HEK293 (cell line): ENCODE measurements around the gene KIZ.

Experiments used
- CTCF ChIA-PET: fragments of 350-600 bp; formaldehyde crosslinking; extraction: SDS; loops from one replicate; lab custom pipeline; 2021; ENCODE audit warnings: antibody characterized with exemption; lab: Yijun Ruan, JAX
- POLR2A ChIA-PET: fragments of 300-600 bp; formaldehyde crosslinking; extraction: SDS; loops from one replicate; lab custom pipeline; 2020; ENCODE audit warnings: antibody characterized with exemption, inconsistent platforms; lab: Yijun Ruan, JAX
- H3K27ac ChIP-seq: fragments of 200-500 bp; sonication (Bioruptor generic); 2 replicates; pipeline ENCODE4 v1.5.1; 2014; ENCODE audit warnings: low read depth, low read length, control low read depth, inconsistent platforms; ENCODE audit errors: extremely low read depth
- H3K36me3 ChIP-seq, 2 experiments: fragments of 200-500 bp in 1 of 2; sonication (Bioruptor generic) in 1 of 2; 1 replicate in 1 of 2; 2 replicates in 1 of 2; pipeline ENCODE4 v1.5.1; 2014 to 2017; ENCODE audit warnings: inconsistent platforms in 2 of 2, low read length in 2 of 2; ENCODE audit not compliant: control insufficient read depth in 2 of 2, insufficient read depth in 1 of 2
- H3K4me1 ChIP-seq: fragments of 200-500 bp; sonication (Bioruptor generic); 2 replicates; pipeline ENCODE4 v1.5.1; 2014; ENCODE audit warnings: mild to moderate bottlenecking, low read length, inconsistent platforms; ENCODE audit not compliant: control insufficient read depth, insufficient read depth
- H3K4me3 ChIP-seq: 2 replicates; pipeline ENCODE4 v1.5.1; 2011; ENCODE audit warnings: low read depth, mild to moderate bottlenecking, control low read depth, low read length, moderate library complexity
- H3K9me3 ChIP-seq: fragments of 200-500 bp; sonication (Bioruptor generic); 2 replicates; pipeline ENCODE4 v1.5.1; 2014; ENCODE audit warnings: low read depth, low read length, inconsistent platforms; ENCODE audit not compliant: control insufficient read depth, insufficient read depth
- FEZF1 ChIP-seq: fragments of 450-650 bp; formaldehyde crosslinking; IDR thresholded peaks from 2 replicates; pipeline ENCODE4 v1.5.1; 2016; ENCODE audit warnings: missing biosample characterization, missing genetic modification characterization
- GFI1B ChIP-seq: fragments of 450-650 bp; formaldehyde crosslinking; IDR thresholded peaks from 2 replicates; pipeline ENCODE4 v1.5.1; 2016; ENCODE audit warnings: missing biosample characterization, missing genetic modification characterization
- GLI4 ChIP-seq: fragments of 450-650 bp; formaldehyde crosslinking; IDR thresholded peaks from 2 replicates; pipeline ENCODE4 v1.5.1; 2016; ENCODE audit warnings: missing biosample characterization, missing genetic modification characterization
- GLIS2 ChIP-seq: fragments of 450-650 bp; formaldehyde crosslinking; IDR thresholded peaks from 2 replicates; pipeline ENCODE4 v1.5.1; 2016; ENCODE audit warnings: missing biosample characterization, missing genetic modification characterization
- KLF1 ChIP-seq: fragments of 450-650 bp; formaldehyde crosslinking; IDR thresholded peaks from 2 replicates; pipeline ENCODE4 v1.5.1; 2016; ENCODE audit warnings: missing biosample characterization, missing genetic modification characterization
- KLF9 ChIP-seq: fragments of 450-650 bp; formaldehyde crosslinking; IDR thresholded peaks from 2 replicates; pipeline ENCODE4 v1.5.1; 2016; ENCODE audit warnings: missing biosample characterization, missing genetic modification characterization, low read depth
- OVOL3 ChIP-seq: fragments of 450-650 bp; formaldehyde crosslinking; IDR thresholded peaks from 2 replicates; pipeline ENCODE4 v1.5.1; 2016; ENCODE audit warnings: missing biosample characterization, missing genetic modification characterization
- TCF7L2 ChIP-seq: IDR thresholded peaks from 2 replicates; pipeline ENCODE4 v1.6.1; 2011; ENCODE audit warnings: low read depth, mild to moderate bottlenecking, inconsistent platforms, low read length, moderate library complexity, borderline replicate concordance
- TRIM28 ChIP-seq: IDR thresholded peaks from 2 replicates; pipeline ENCODE4 v1.6.1; 2011; ENCODE audit warnings: low read length, control low read depth, borderline replicate concordance
- WT1 ChIP-seq: fragments of 450-650 bp; formaldehyde crosslinking; IDR thresholded peaks from 2 replicates; pipeline ENCODE4 v1.5.1; 2016; ENCODE audit warnings: missing biosample characterization, missing genetic modification characterization
- ZBTB17 ChIP-seq: fragments of 450-650 bp; formaldehyde crosslinking; IDR thresholded peaks from 2 replicates; pipeline ENCODE4 v1.5.1; 2016; ENCODE audit warnings: missing biosample characterization, missing genetic modification characterization
- ZNF112 ChIP-seq: fragments of 450-650 bp; formaldehyde crosslinking; IDR thresholded peaks from 2 replicates; pipeline ENCODE4 v1.5.0; 2017; ENCODE audit warnings: missing biosample characterization, missing genetic modification characterization
- ZNF157 ChIP-seq: fragments of 450-650 bp; formaldehyde crosslinking; IDR thresholded peaks from 2 replicates; pipeline ENCODE4 v1.5.1; 2016; ENCODE audit warnings: missing biosample characterization, missing genetic modification characterization
- ZNF169 ChIP-seq: fragments of 450-650 bp; formaldehyde crosslinking; IDR thresholded peaks from 2 replicates; pipeline ENCODE4 v1.5.1; 2016; ENCODE audit warnings: missing biosample characterization, missing genetic modification characterization
- ZNF211 ChIP-seq: fragments of 450-650 bp; formaldehyde crosslinking; IDR thresholded peaks from 2 replicates; pipeline ENCODE4 v1.5.1; 2016; ENCODE audit warnings: low read depth, missing biosample characterization, missing genetic modification characterization
- ZNF239 ChIP-seq: fragments of 450-650 bp; formaldehyde crosslinking; IDR thresholded peaks from 2 replicates; pipeline ENCODE4 v1.5.1; 2016; ENCODE audit warnings: missing biosample characterization, missing genetic modification characterization
- ZNF341 ChIP-seq: fragments of 450-650 bp; formaldehyde crosslinking; IDR thresholded peaks from 2 replicates; pipeline ENCODE4; 2016; ENCODE audit warnings: low read depth, missing biosample characterization, missing genetic modification characterization
- ZNF529 ChIP-seq: fragments of 450-650 bp; formaldehyde crosslinking; IDR thresholded peaks from 2 replicates; pipeline ENCODE4 v1.5.1; 2017; ENCODE audit warnings: missing genetic modification characterization, missing biosample characterization; ENCODE audit not compliant: insufficient replicate concordance
- ZNF548 ChIP-seq: fragments of 450-650 bp; formaldehyde crosslinking; IDR thresholded peaks from 2 replicates; pipeline ENCODE4 v1.5.1; 2016; ENCODE audit warnings: missing biosample characterization, missing genetic modification characterization
- ZNF555 ChIP-seq: fragments of 450-650 bp; formaldehyde crosslinking; conservative IDR thresholded peaks from 2 replicates; pipeline ENCODE4 v1.5.1; 2017; ENCODE audit warnings: missing biosample characterization, mild to moderate bottlenecking, missing genetic modification characterization, inconsistent platforms
- ZNF561 ChIP-seq: fragments of 450-650 bp; IDR thresholded peaks from 2 replicates; pipeline ENCODE4 v1.5.1; 2018; ENCODE audit warnings: missing biosample characterization, missing genetic modification characterization, borderline replicate concordance
- ZNF596 ChIP-seq: fragments of 450-650 bp; IDR thresholded peaks from 2 replicates; pipeline ENCODE4 v1.5.0; 2018; ENCODE audit warnings: missing biosample characterization, mild to moderate bottlenecking, missing genetic modification characterization, moderate library complexity
- ZNF623 ChIP-seq: fragments of 450-650 bp; formaldehyde crosslinking; IDR thresholded peaks from 2 replicates; pipeline ENCODE4 v1.5.1; 2016; ENCODE audit warnings: missing biosample characterization, missing genetic modification characterization
- ZNF660 ChIP-seq: fragments of 450-650 bp; IDR thresholded peaks from 2 replicates; pipeline ENCODE4 v1.5.1; 2018; ENCODE audit warnings: missing biosample characterization, mild to moderate bottlenecking, missing genetic modification characterization
- ZNF664 ChIP-seq: fragments of 450-650 bp; formaldehyde crosslinking; IDR thresholded peaks from 2 replicates; pipeline ENCODE4 v1.5.1; 2016; ENCODE audit warnings: missing biosample characterization, missing genetic modification characterization
- ZNF670 ChIP-seq: fragments of 450-650 bp; formaldehyde crosslinking; IDR thresholded peaks from 2 replicates; pipeline ENCODE4 v1.5.1; 2016; ENCODE audit warnings: missing biosample characterization, missing genetic modification characterization, low read depth
- ZNF776 ChIP-seq: fragments of 450-650 bp; formaldehyde crosslinking; IDR thresholded peaks from 2 replicates; pipeline ENCODE4 v1.5.0; 2017; ENCODE audit warnings: missing biosample characterization, missing genetic modification characterization, borderline replicate concordance
- ZNF843 ChIP-seq: fragments of 450-650 bp; formaldehyde crosslinking; IDR thresholded peaks from 2 replicates; pipeline ENCODE4 v1.5.1; 2016; ENCODE audit warnings: missing biosample characterization, missing genetic modification characterization
- ZXDB ChIP-seq: fragments of 450-650 bp; formaldehyde crosslinking; IDR thresholded peaks from 2 replicates; pipeline ENCODE4 v1.5.1; 2016; ENCODE audit warnings: missing biosample characterization, missing genetic modification characterization
- TF ChIP-seq, protein P1 (sequence below): fragments of 450-650 bp; formaldehyde crosslinking; IDR thresholded peaks from 2 replicates; pipeline ENCODE4 v1.5.1; 2017; ENCODE audit warnings: missing biosample characterization, missing genetic modification characterization
- TF ChIP-seq, protein P2 (sequence below): IDR thresholded peaks from 2 replicates; pipeline ENCODE4 v1.6.1; 2011; ENCODE audit warnings: mild to moderate bottlenecking, low read depth, low read length, borderline replicate concordance
- TF ChIP-seq, protein P3 (sequence below): fragments of 450-650 bp; formaldehyde crosslinking; IDR thresholded peaks from 2 replicates; pipeline ENCODE4 v1.5.1; 2016; ENCODE audit warnings: missing biosample characterization, missing genetic modification characterization
- TF ChIP-seq, protein P4 (sequence below): fragments of 450-650 bp; formaldehyde crosslinking; IDR thresholded peaks from 2 replicates; pipeline ENCODE4 v1.5.1; 2017; ENCODE audit warnings: missing biosample characterization, missing genetic modification characterization
- TF ChIP-seq, protein P5 (sequence below): fragments of 450-650 bp; formaldehyde crosslinking; IDR thresholded peaks from 2 replicates; pipeline ENCODE4 v1.5.1; 2016; ENCODE audit warnings: missing biosample characterization, missing genetic modification characterization

Gene KIZ

DNA sequence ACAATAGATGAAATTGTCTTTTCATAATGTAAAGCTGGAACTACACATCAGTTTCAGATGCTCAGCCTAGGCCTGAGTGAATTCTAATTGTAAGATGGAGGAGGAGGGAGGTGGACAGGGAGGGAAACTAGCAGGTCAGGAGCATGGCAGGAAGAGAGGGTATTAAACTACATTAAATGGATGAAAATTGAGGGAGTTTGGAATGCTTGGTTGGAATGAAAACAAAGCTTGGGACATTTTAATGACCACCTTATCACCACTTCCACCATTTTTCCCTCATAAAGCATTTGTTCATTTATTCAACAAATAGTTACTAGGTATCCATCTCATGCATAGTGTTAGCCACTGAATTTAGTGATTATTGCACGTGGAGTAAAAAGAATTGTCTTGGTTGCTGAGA is 65.0 kb downstream of the KIZ start:
- ChIA-PET POLR2A (no interaction called here), CTCF (interaction anchor here (1.6 kb wide), 1 partner anchor 45 kb away, joined by 3 read pairs; no protein-coding TSS in a partner anchor)
- H3K4me3 ChIP-seq: no peak overlapping the region
- peaks cover 13% of the 10 kb centered on the region for H3K4me1 ChIP-seq
- no peaks in the 10 kb centered on the region for H3K9me3 ChIP-seq
- H3K36me3 ChIP-seq: no peaks in the 10 kb centered on the region
- no peak overlapping the region for H3K27ac ChIP-seq
- TF ChIP-seq GLI4 (tag by site-specific recombination) (no peak), GFI1B (tag by site-specific recombination) (no peak), ZXDB (tag by site-specific recombination) (peak; percentile 83), ZNF112 (tag by site-specific recombination) (no peak), ZNF561 (tag by site-specific recombination) (no peak), KLF9 (tag by site-specific recombination) (no peak), ZNF670 (no peak), OVOL3 (tag by site-specific recombination) (peak; percentile 17; the same call in 1 of the 2 replicates), ZBTB17 (tag by site-specific recombination) (no peak), ZNF341 (tag by site-specific recombination) (peak; percentile 83), GLIS2 (tag by site-specific recombination) (no peak), ZNF660 (tag by site-specific recombination) (no peak), ZNF664 (tag by site-specific recombination) (no peak), FEZF1 (tag by site-specific recombination) (peak; percentile 91), ZNF157 (tag by site-specific recombination) (no peak), ZNF623 (tag by site-specific recombination) (no peak), ZNF529 (tag by site-specific recombination) (no peak), ZNF596 (tag by site-specific recombination) (no peak), TCF7L2 (no peak), KLF1 (tag by site-specific recombination) (no peak), ZNF776 (tag by site-specific recombination) (no peak), ZNF239 (no peak), ZNF843 (tag by site-specific recombination) (peak; percentile 42; the same call in 1 of the 2 replicates), ZNF211 (tag by site-specific recombination) (no peak), WT1 (tag by site-specific recombination) (peak; percentile 89), ZNF548 (tag by site-specific recombination) (no peak), ZNF555 (tag by site-specific recombination) (no peak), TRIM28 (no peak), ZNF169 (tag by site-specific recombination) (no peak)
- TF ChIP-seq, protein P1, sequence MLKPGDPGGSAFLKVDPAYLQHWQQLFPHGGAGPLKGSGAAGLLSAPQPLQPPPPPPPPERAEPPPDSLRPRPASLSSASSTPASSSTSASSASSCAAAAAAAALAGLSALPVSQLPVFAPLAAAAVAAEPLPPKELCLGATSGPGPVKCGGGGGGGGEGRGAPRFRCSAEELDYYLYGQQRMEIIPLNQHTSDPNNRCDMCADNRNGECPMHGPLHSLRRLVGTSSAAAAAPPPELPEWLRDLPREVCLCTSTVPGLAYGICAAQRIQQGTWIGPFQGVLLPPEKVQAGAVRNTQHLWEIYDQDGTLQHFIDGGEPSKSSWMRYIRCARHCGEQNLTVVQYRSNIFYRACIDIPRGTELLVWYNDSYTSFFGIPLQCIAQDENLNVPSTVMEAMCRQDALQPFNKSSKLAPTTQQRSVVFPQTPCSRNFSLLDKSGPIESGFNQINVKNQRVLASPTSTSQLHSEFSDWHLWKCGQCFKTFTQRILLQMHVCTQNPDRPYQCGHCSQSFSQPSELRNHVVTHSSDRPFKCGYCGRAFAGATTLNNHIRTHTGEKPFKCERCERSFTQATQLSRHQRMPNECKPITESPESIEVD (tag by site-specific recombination): peak; percentile 82
- TF ChIP-seq, protein P2, sequence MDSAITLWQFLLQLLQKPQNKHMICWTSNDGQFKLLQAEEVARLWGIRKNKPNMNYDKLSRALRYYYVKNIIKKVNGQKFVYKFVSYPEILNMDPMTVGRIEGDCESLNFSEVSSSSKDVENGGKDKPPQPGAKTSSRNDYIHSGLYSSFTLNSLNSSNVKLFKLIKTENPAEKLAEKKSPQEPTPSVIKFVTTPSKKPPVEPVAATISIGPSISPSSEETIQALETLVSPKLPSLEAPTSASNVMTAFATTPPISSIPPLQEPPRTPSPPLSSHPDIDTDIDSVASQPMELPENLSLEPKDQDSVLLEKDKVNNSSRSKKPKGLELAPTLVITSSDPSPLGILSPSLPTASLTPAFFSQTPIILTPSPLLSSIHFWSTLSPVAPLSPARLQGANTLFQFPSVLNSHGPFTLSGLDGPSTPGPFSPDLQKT: no peak
- TF ChIP-seq, protein P3, sequence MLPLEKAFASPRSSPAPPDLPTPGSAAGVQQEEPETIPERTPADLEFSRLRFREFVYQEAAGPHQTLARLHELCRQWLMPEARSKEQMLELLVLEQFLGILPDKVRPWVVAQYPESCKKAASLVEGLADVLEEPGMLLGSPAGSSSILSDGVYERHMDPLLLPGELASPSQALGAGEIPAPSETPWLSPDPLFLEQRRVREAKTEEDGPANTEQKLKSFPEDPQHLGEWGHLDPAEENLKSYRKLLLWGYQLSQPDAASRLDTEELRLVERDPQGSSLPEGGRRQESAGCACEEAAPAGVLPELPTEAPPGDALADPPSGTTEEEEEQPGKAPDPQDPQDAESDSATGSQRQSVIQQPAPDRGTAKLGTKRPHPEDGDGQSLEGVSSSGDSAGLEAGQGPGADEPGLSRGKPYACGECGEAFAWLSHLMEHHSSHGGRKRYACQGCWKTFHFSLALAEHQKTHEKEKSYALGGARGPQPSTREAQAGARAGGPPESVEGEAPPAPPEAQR (tag by site-specific recombination): no peak
- TF ChIP-seq, protein P4, sequence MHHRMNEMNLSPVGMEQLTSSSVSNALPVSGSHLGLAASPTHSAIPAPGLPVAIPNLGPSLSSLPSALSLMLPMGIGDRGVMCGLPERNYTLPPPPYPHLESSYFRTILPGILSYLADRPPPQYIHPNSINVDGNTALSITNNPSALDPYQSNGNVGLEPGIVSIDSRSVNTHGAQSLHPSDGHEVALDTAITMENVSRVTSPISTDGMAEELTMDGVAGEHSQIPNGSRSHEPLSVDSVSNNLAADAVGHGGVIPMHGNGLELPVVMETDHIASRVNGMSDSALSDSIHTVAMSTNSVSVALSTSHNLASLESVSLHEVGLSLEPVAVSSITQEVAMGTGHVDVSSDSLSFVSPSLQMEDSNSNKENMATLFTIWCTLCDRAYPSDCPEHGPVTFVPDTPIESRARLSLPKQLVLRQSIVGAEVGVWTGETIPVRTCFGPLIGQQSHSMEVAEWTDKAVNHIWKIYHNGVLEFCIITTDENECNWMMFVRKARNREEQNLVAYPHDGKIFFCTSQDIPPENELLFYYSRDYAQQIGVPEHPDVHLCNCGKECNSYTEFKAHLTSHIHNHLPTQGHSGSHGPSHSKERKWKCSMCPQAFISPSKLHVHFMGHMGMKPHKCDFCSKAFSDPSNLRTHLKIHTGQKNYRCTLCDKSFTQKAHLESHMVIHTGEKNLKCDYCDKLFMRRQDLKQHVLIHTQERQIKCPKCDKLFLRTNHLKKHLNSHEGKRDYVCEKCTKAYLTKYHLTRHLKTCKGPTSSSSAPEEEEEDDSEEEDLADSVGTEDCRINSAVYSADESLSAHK (tag by site-specific recombination): peak; percentile 61; the same call in 1 of the 2 replicates
- TF ChIP-seq, protein P5, sequence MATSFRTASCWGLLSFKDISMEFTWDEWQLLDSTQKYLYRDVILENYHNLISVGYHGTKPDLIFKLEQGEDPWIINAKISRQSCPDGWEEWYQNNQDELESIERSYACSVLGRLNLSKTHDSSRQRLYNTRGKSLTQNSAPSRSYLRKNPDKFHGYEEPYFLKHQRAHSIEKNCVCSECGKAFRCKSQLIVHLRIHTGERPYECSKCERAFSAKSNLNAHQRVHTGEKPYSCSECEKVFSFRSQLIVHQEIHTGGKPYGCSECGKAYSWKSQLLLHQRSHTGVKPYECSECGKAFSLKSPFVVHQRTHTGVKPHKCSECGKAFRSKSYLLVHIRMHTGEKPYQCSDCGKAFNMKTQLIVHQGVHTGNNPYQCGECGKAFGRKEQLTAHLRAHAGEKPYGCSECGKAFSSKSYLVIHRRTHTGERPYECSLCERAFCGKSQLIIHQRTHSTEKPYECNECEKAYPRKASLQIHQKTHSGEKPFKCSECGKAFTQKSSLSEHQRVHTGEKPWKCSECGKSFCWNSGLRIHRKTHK: no peak
